ENCODE data around the gene NANOS3. TPM values are rescaled to one million over a fixed set of nuclear protein-coding genes. Genes with fewer than 3 reads are reported as not detected.

The NANOS3 gene
- total and polyA plus RNA-seq, 5 donors from 2014 or later, result not detected

DNA sequence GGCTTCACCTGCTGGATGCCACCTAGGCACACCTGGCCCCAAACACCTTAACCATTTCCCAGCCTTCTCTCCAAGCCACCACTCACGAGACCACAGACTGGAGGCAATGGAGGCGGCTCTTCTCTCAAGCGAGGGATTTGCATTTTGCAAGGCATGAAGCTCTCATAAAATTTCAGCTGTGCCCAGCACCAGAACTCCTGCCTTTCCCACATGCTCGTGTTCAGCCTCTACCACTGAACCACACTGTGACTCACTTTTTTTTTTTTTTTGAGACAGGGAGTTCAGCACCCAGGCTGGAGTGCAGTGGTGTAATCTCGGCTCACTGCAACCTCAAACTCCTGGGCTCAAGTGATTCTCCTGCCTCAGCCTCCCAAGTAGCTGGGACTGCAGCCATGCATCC is 10.6 kb downstream of the NANOS3 start:
- Mint-ChIP-seq H3K4me1 (peaks cover 0 to 15% (median 2%) of the 10 kb centered on the region in 4 donors), H3K9me3 (no peaks in the 10 kb centered on the region), H3K36me3 (no peaks in the 10 kb centered on the region), H3K27ac (no peak overlapping the region), H3K4me3 (peak overlapping the region in 1 of 4 donors; percentile 35), H3K27me3 (no peaks in the 10 kb centered on the region)
- ATAC-seq (ENCODE audit: low read depth in 2 of 2), result no peak
- Histone ChIP-seq H3K9me3 (ENCODE audit: control insufficient read depth in 2 of 2, low read length in 2 of 2) (no peaks in the 10 kb centered on the region), H3K27ac (ENCODE audit: insufficient read depth, low read length, poor library complexity, severe bottlenecking) (no peak overlapping the region), H3K4me3 (ENCODE audit: low read depth, low read length) (no peak overlapping the region), H3K36me3 (ENCODE audit: control insufficient read depth, insufficient read depth, low read length) (no peaks in the 10 kb centered on the region), H3K4me1 (ENCODE audit: control insufficient read depth, insufficient read depth, low read length, poor library complexity, severe bottlenecking) (peaks cover 10% of the 10 kb centered on the region), H3K27me3 (ENCODE audit: control insufficient read depth, insufficient read depth, low read length) (no peaks in the 10 kb centered on the region)
- no peak for DNase-seq

DNA sequence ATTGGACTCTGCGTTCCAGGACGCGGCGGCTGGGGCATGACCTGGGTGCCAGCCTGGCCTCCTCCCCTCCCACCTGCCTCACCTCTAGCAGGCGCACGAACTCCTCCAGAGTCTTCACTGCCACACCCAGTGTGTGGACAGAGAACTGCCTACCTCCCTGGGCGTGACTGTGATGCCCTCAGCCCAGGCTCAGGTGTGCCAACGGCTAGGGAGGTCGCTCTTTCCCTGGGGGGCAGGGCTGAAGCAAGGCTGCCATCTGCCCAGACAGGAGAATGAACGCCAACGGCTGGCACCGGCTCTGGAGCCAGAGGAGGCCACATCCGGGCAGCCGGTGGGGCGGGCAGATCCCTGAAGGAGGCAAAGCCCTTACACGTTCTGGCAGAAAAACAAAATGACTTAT is 11.3 kb downstream of the NANOS3 start:
- no peaks in the 10 kb centered on the region for H3K27me3 ChIP-seq (ENCODE audit: control insufficient read depth, insufficient read depth, low read length)
- H3K9me3 ChIP-seq (ENCODE audit: control insufficient read depth in 2 of 2, low read length in 2 of 2), result no peaks in the 10 kb centered on the region
- no peak overlapping the region for H3K4me3 Mint-ChIP-seq
- H3K4me1 Mint-ChIP-seq, result peaks cover 0 to 8% (median 0%) of the 10 kb centered on the region in 4 donors
- no peak overlapping the region for H3K4me3 ChIP-seq (ENCODE audit: low read depth, low read length)
- peaks cover 3% of the 10 kb centered on the region for H3K4me1 ChIP-seq (ENCODE audit: control insufficient read depth, insufficient read depth, low read length, poor library complexity, severe bottlenecking)
- ATAC-seq (ENCODE audit: low read depth in 2 of 2) (no peak), DNase-seq (no peak)
- H3K27ac Mint-ChIP-seq, result peak overlapping the region in 1 of 3 donors; percentile 43
- no peak overlapping the region for H3K27ac ChIP-seq (ENCODE audit: insufficient read depth, low read length, poor library complexity, severe bottlenecking)
- no peaks in the 10 kb centered on the region for H3K36me3 ChIP-seq (ENCODE audit: control insufficient read depth, insufficient read depth, low read length)
- H3K9me3 Mint-ChIP-seq, result no peaks in the 10 kb centered on the region
- no peaks in the 10 kb centered on the region for H3K36me3 Mint-ChIP-seq
- H3K27me3 Mint-ChIP-seq, result no peaks in the 10 kb centered on the region

DNA sequence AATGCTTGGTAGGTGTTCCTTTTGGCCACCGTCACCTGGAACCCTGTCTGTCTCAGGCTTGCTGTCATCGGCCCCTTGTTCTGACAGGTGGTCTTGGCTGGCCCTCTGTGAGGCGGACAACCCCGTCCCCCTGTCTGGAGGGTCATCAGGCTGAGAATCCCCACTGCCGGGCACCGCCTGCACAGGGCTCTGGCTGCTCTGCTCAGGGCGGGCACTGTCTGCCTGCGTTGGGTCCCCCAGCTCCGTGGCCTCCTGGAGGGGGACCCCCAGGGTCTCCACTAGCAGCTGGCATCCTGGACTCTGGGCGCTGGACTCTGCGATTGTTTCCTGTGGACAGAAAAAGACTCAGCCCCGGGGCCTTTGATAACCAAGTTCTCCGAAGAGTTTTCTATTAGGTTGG is 13.2 kb downstream of the NANOS3 start:
- H3K36me3 Mint-ChIP-seq, result no peaks in the 10 kb centered on the region
- no peaks in the 10 kb centered on the region for H3K4me1 ChIP-seq (ENCODE audit: control insufficient read depth, insufficient read depth, low read length, poor library complexity, severe bottlenecking)
- DNase-seq (no peak), ATAC-seq (ENCODE audit: low read depth in 2 of 2) (no peak)
- H3K27ac ChIP-seq (ENCODE audit: insufficient read depth, low read length, poor library complexity, severe bottlenecking), result no peak overlapping the region
- H3K4me3 ChIP-seq (ENCODE audit: low read depth, low read length), result no peak overlapping the region
- no peaks in the 10 kb centered on the region for H3K9me3 Mint-ChIP-seq
- H3K9me3 ChIP-seq (ENCODE audit: control insufficient read depth in 2 of 2, low read length in 2 of 2), result no peaks in the 10 kb centered on the region
- H3K36me3 ChIP-seq (ENCODE audit: control insufficient read depth, insufficient read depth, low read length), result no peaks in the 10 kb centered on the region
- no peak overlapping the region for H3K4me3 Mint-ChIP-seq
- no peaks in the 10 kb centered on the region for H3K27me3 ChIP-seq (ENCODE audit: control insufficient read depth, insufficient read depth, low read length)
- no peaks in the 10 kb centered on the region for H3K27me3 Mint-ChIP-seq
- no peak overlapping the region for H3K27ac Mint-ChIP-seq
- no peaks in the 10 kb centered on the region for H3K4me1 Mint-ChIP-seq

DNA sequence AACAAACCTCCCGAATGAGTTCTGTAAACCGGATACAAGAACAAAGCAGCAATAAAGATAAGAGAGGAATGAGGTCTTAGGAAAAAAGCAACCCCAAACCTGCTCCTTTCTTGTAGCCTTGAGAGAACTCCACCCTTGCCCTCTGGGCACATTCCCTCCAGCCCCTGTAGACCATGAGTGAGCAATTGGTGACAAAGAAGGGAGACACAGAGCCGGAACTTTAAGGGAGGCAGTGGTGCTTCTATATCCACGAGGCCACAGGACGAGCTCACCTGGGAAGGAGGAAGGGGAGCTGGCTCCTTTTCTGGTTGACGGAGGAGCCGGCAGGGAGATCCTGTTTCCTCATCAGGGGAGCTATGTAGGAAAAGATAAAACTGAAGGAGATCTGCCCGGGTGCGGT is 15.9 kb downstream of the NANOS3 start:
- Mint-ChIP-seq H3K9me3 (no peaks in the 10 kb centered on the region), H3K4me3 (no peak overlapping the region), H3K36me3 (no peaks in the 10 kb centered on the region), H3K27me3 (no peaks in the 10 kb centered on the region), H3K4me1 (no peaks in the 10 kb centered on the region), H3K27ac (no peak overlapping the region)
- H3K27ac ChIP-seq (ENCODE audit: insufficient read depth, low read length, poor library complexity, severe bottlenecking), result no peak overlapping the region
- no peak overlapping the region for H3K4me3 ChIP-seq (ENCODE audit: low read depth, low read length)
- H3K9me3 ChIP-seq (ENCODE audit: control insufficient read depth in 2 of 2, low read length in 2 of 2), result no peaks in the 10 kb centered on the region
- H3K36me3 ChIP-seq (ENCODE audit: control insufficient read depth, insufficient read depth, low read length), result no peaks in the 10 kb centered on the region
- no peaks in the 10 kb centered on the region for H3K27me3 ChIP-seq (ENCODE audit: control insufficient read depth, insufficient read depth, low read length)
- H3K4me1 ChIP-seq (ENCODE audit: control insufficient read depth, insufficient read depth, low read length, poor library complexity, severe bottlenecking), result no peaks in the 10 kb centered on the region
- ATAC-seq (ENCODE audit: low read depth in 2 of 2) (no peak), DNase-seq (no peak)

DNA sequence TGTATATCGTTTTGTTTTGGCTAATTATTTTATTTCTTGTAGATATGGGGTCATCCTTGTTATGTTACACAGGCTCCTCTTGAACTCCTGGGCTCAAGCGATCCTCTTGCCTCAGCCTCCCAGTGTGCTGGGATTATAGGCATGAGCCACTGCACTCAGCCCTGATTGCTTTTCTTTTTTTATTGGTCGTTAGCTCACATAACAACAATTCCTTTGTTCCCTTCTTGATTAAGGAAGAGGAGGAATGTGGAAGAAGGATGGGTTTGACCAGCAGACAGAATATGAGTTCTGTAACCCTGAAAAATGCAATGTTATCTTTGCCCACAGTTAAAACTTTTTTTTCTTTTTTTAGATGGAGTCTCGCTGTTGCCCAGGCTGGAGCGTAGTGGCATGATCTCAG is 17.6 kb downstream of the NANOS3 start:
- ATAC-seq (ENCODE audit: low read depth in 2 of 2) (no peak), DNase-seq (no peak)
- Histone ChIP-seq H3K4me3 (ENCODE audit: low read depth, low read length) (no peak overlapping the region), H3K36me3 (ENCODE audit: control insufficient read depth, insufficient read depth, low read length) (no peaks in the 10 kb centered on the region), H3K27me3 (ENCODE audit: control insufficient read depth, insufficient read depth, low read length) (no peaks in the 10 kb centered on the region), H3K27ac (ENCODE audit: insufficient read depth, low read length, poor library complexity, severe bottlenecking) (no peak overlapping the region), H3K9me3 (ENCODE audit: control insufficient read depth in 2 of 2, low read length in 2 of 2) (no peaks in the 10 kb centered on the region), H3K4me1 (ENCODE audit: control insufficient read depth, insufficient read depth, low read length, poor library complexity, severe bottlenecking) (no peaks in the 10 kb centered on the region)
- no peaks in the 10 kb centered on the region for H3K9me3 Mint-ChIP-seq
- no peak overlapping the region for H3K4me3 Mint-ChIP-seq
- H3K4me1 Mint-ChIP-seq, result no peaks in the 10 kb centered on the region
- no peaks in the 10 kb centered on the region for H3K36me3 Mint-ChIP-seq
- H3K27me3 Mint-ChIP-seq, result no peaks in the 10 kb centered on the region
- no peak overlapping the region for H3K27ac Mint-ChIP-seq

DNA sequence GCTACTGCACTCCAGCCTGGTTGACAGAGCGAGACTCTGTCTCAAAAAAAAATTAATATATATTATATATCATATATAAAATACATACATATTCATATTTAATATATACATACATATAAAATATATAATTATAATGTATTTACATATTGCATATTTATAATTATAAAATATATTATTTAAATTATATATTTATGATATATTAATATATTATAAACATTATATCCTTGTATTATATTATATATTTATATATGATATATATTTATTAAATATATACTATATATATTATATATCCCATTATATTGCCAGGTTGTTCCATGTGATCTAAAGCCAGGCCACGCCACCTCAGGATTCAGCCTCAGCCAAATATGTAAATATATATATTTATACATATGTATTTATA is 19.3 kb downstream of the NANOS3 start:
- ATAC-seq (ENCODE audit: low read depth in 2 of 2) (no peak), DNase-seq (no peak)
- no peaks in the 10 kb centered on the region for H3K27me3 Mint-ChIP-seq

DNA sequence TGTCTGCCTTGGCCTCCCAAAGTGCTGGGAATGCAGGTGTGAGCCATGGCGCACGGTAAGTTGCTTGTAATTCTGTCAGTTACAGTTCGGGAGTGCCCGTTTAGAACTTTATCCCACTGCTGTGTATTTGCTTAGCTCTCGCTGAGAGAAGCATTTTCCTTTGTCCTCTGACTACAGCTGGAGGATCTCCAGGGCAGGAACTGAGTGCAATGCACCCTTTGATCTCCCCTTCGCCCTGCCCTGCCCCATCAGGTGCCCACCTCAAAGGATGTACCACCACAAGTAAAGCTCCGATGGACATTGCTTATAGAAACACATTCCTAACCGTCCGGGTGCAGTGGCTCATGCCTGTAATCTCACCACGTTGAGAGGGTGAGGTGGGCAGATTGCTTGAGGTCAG is 22.5 kb downstream of the NANOS3 start:
- Mint-ChIP-seq H3K27ac (no peak overlapping the region), H3K9me3 (no peaks in the 10 kb centered on the region)

More for the DNA sequence above, 19.3 kb downstream of the NANOS3 start:
- no peaks in the 10 kb centered on the region for H3K4me1 Mint-ChIP-seq
- no peak overlapping the region for H3K4me3 Mint-ChIP-seq
- no peaks in the 10 kb centered on the region for H3K36me3 ChIP-seq (ENCODE audit: control insufficient read depth, insufficient read depth, low read length)
- no peaks in the 10 kb centered on the region for H3K9me3 Mint-ChIP-seq
- H3K27ac Mint-ChIP-seq, result no peak overlapping the region
- no peaks in the 10 kb centered on the region for H3K4me1 ChIP-seq (ENCODE audit: control insufficient read depth, insufficient read depth, low read length, poor library complexity, severe bottlenecking)
- no peaks in the 10 kb centered on the region for H3K27me3 ChIP-seq (ENCODE audit: control insufficient read depth, insufficient read depth, low read length)
- no peaks in the 10 kb centered on the region for H3K36me3 Mint-ChIP-seq
- H3K4me3 ChIP-seq (ENCODE audit: low read depth, low read length), result no peak overlapping the region
- H3K9me3 ChIP-seq (ENCODE audit: control insufficient read depth in 2 of 2, low read length in 2 of 2), result no peaks in the 10 kb centered on the region
- no peak overlapping the region for H3K27ac ChIP-seq (ENCODE audit: insufficient read depth, low read length, poor library complexity, severe bottlenecking)

DNA sequence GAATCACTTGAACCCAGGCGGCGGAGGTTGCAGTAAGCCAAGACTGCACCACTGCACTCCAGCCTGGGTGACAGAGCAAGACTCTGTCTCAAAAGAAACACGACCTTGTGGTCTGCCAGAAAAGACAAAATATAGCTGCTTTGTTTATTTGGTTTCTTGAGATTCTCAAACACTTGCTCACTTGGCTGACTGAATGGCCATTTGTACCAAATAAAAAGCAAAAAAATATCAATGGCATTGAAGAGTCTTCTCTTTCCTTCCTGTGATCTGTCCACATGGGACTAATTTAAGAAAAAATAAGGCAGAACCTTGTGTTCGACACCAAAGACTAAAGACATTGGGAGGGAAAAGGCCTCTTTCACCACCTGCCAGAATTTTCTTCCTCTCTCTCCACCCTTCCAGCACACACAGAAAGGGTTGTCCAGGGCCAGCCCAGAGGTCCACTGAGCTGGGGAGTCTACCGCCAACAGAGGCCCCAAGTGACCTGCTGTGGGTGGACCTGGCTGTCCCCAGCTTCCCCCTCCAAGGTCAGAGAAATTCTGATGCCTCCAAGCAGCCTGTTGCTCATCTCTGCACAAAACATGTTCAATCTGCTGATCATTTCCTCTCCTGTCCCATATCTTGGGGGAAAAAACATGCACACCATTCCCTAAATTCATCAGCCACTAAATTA is 23.1 kb downstream of the NANOS3 start:
- Mint-ChIP-seq H3K27ac (no peak overlapping the region), H3K27me3 (no peaks in the 10 kb centered on the region), H3K4me1 (peaks cover 0 to 10% (median 1%) of the 10 kb centered on the region in 4 donors), H3K9me3 (no peaks in the 10 kb centered on the region), H3K36me3 (no peaks in the 10 kb centered on the region), H3K4me3 (no peak overlapping the region)
- ATAC-seq (ENCODE audit: low read depth in 2 of 2) (no peak), DNase-seq (no peak)
- H3K9me3 ChIP-seq (ENCODE audit: control insufficient read depth in 2 of 2, low read length in 2 of 2), result no peaks in the 10 kb centered on the region
- no peaks in the 10 kb centered on the region for H3K36me3 ChIP-seq (ENCODE audit: control insufficient read depth, insufficient read depth, low read length)
- H3K27ac ChIP-seq (ENCODE audit: insufficient read depth, low read length, poor library complexity, severe bottlenecking), result no peak overlapping the region
- no peaks in the 10 kb centered on the region for H3K4me1 ChIP-seq (ENCODE audit: control insufficient read depth, insufficient read depth, low read length, poor library complexity, severe bottlenecking)
- no peaks in the 10 kb centered on the region for H3K27me3 ChIP-seq (ENCODE audit: control insufficient read depth, insufficient read depth, low read length)
- no peak overlapping the region for H3K4me3 ChIP-seq (ENCODE audit: low read depth, low read length)

More for the DNA sequence above, 22.5 kb downstream of the NANOS3 start:
- H3K27me3 ChIP-seq (ENCODE audit: control insufficient read depth, insufficient read depth, low read length), result no peaks in the 10 kb centered on the region
- no peak for ATAC-seq (ENCODE audit: low read depth in 2 of 2)
- no peak overlapping the region for H3K27ac ChIP-seq (ENCODE audit: insufficient read depth, low read length, poor library complexity, severe bottlenecking)
- Mint-ChIP-seq H3K27me3 (no peaks in the 10 kb centered on the region), H3K4me3 (no peak overlapping the region), H3K36me3 (no peaks in the 10 kb centered on the region), H3K4me1 (peaks cover 0 to 10% (median 0%) of the 10 kb centered on the region in 4 donors)
- no peaks in the 10 kb centered on the region for H3K36me3 ChIP-seq (ENCODE audit: control insufficient read depth, insufficient read depth, low read length)
- H3K4me1 ChIP-seq (ENCODE audit: control insufficient read depth, insufficient read depth, low read length, poor library complexity, severe bottlenecking), result no peaks in the 10 kb centered on the region
- no peak overlapping the region for H3K4me3 ChIP-seq (ENCODE audit: low read depth, low read length)
- DNase-seq, result no peak
- no peaks in the 10 kb centered on the region for H3K9me3 ChIP-seq (ENCODE audit: control insufficient read depth in 2 of 2, low read length in 2 of 2)
